HFF-Myc (cell line): ENCODE data around the gene GPX3.

Experiments used
- DNase-seq: peaks from one replicate; pipeline ENCODE4 v3.0.0-alpha.2; 2011; ENCODE audit warnings: low read depth; ENCODE audit errors: extremely low read depth
- H3K4me3 ChIP-seq: replicated peaks from 2 replicates; pipeline ENCODE4 v1.5.1; 2011; ENCODE audit warnings: low read depth, mild to moderate bottlenecking, control low read depth, low read length
- TF ChIP-seq, protein P1 (sequence below): IDR thresholded peaks from 2 replicates; pipeline ENCODE4 v1.5.1; 2012; ENCODE audit warnings: mild to moderate bottlenecking, low read depth, low read length, control low read depth; ENCODE audit errors: missing control alignments

GPX3 gene

DNA sequence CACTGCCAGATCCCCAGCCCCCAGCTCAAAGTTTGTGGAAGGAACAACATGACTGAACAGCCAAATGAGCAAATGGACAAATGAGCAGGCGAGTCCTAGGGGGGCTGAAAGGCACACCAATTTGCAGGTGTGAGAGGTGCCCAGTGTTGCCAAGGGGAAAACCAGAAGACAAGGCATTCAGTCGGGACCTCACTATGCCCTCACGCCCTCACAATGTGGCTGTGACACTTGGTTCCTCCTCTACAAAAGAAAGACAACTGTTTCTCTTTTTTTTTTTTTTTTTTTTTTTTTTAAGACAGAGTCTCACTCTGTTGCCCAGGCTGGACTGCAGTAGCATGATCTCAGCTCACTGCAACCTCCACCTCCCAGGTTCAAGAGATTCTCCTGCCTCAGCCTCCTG, 32.4 kb downstream of the GPX3 start:
- TF ChIP-seq, protein P1, sequence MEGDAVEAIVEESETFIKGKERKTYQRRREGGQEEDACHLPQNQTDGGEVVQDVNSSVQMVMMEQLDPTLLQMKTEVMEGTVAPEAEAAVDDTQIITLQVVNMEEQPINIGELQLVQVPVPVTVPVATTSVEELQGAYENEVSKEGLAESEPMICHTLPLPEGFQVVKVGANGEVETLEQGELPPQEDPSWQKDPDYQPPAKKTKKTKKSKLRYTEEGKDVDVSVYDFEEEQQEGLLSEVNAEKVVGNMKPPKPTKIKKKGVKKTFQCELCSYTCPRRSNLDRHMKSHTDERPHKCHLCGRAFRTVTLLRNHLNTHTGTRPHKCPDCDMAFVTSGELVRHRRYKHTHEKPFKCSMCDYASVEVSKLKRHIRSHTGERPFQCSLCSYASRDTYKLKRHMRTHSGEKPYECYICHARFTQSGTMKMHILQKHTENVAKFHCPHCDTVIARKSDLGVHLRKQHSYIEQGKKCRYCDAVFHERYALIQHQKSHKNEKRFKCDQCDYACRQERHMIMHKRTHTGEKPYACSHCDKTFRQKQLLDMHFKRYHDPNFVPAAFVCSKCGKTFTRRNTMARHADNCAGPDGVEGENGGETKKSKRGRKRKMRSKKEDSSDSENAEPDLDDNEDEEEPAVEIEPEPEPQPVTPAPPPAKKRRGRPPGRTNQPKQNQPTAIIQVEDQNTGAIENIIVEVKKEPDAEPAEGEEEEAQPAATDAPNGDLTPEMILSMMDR = no peak
- DNase-seq = no peak
- H3K4me3 ChIP-seq = no peak overlapping the region

DNA sequence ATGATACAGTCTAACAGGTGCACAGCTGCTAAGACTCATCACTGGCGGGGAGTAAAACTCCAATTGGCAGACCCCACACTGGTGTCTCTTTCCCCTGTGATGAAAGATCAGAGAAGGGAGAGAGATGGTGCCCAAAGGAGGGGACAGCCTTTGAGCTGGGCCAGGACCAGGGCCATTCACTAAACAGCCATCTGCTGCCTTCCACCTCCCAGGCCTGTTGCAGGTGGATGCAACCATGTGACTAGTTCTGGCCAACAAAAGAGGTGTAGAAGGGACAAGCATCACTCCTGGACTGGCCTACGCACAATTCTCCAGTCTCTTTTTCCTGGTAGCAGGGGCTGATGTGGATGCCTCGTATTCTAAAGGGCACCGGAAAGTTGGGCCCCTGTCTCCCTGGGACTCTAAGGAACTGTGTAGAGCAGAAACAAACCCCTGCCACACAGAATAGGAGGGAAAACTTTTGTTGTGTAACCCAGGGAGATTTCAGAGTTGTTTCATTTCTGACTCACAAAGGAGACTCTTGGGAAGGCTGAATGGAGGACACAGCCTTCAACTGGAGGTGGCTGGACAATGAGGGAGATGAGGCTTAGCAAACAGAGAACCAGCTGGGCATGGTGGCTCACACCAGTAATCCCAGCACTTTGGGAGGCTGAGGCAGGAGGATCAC, 33.5 kb downstream of the GPX3 start:
- DNase-seq = no peak
- TF ChIP-seq, protein P1 = no peak
- no peak overlapping the region for H3K4me3 ChIP-seq

DNA sequence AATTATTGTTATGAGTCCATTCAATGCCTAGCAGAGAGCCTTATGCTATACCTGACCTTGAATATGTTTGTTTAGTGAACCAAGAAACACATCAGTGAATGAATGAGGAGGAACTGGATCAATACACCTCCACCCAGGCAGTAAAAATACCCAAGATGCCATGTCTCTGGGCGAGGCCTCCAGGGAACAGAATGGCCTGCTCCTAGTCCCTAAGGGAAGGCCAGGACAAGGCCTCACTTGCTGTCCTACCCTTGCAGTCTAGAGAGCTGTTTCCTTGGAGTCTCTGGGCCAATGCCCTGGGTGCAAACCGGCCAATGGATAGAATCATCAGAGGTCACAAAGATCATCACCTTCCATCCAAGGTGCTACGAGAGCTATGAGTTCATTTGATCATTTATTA, 34.3 kb downstream of the GPX3 start:
- TF ChIP-seq, protein P1 = no peak
- no peak overlapping the region for H3K4me3 ChIP-seq
- DNase-seq = no peak

DNA sequence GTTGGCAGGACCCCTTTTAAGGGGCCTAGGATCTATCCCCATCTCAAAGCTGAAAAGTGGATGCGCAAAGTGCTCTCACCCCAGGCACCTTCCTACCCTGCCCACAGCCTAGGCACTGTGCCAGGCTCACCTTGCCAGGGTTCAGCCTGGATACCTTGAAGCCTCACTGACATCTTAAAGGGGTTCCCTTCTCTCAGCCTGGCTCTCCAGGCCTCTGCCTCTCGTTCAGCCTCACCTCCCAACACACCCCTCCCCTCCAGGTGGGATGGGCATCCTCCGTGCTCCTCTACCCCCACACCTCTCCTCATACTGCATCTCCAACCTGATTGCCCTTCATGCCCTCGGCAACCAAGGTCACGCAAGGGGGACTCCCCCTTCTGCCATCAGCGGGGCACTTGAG, 34.9 kb downstream of the GPX3 start:
- no peak for DNase-seq
- TF ChIP-seq, protein P1 = no peak
- H3K4me3 ChIP-seq = no peak overlapping the region

DNA sequence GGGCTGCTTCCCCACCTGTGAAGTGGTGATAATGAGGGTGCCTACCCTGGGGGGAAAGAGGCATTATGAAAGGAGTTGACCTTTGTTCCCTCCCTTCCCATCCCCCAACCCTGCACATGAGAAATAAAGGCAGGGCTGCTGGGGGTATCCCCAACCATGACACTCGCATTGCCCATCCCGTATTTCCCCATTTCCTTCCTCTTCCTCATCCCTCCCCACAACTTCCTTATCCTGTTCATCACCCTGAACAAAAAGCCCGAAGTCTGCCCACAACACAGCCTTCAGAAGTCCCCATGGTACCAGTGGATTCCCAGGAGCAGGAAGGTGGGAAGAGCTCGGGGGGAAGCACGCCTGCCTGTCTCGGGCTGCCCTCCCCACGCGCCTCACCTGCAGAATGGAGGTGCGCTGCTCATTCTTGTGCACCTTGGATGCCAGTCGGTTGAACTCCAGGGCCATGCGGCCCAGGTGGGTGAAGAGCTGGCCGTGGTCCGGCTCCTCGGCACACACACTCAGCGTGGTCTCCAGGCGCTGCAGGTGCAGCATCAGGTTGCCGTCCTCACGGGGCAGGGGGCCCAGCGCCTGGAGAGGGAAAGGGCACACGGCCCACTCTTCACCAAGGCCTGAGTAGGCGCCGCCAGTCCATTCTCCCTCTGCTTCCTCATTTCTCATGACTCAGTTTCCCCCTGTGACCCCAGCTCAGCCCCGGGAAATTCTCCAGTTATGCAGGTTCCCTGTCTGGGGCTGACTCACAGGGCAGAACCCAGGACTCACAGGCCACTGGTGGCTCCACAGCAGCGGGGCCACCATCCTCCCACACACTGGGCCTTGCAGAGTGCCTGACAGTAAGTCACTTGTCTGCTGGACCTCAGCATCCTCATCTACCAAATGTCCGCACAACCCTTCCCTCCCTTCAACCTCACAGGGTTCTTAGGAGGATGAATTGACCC, 36.3 kb downstream of the GPX3 start:
- TF ChIP-seq, protein P1 = no peak
- no peak for DNase-seq
- H3K4me3 ChIP-seq = no peak overlapping the region

DNA sequence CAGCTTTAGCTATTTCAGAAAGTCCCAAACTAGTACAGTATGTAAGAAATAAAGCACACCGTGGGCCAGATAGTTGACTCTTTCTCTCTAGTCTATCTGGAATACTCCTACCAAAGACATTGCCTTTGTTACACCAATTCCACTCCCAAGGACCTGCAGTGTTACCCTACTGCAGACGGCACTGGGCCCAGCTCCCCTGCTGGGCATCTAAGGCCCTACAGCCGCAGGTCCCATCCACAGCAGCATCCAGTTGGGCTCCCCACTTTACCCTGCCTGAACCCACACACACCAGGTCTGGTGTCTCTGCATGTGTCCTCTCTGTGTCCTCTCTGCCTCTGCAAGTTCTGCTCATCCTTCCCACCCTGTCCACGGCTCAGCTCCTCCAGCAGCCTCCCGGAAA, 37.9 kb downstream of the GPX3 start:
- TF ChIP-seq, protein P1 = no peak
- DNase-seq = no peak

More for the DNA sequence above, 37.9 kb downstream of the GPX3 start:
- H3K4me3 ChIP-seq = no peak overlapping the region
